ENCODE measurements around the gene FOXO4.
A peak's percentile ranks its signal among the peaks of the same experiment; 100 is the strongest.
"Not testable (repeated sequence)": the region's sequence is repeated elsewhere in the genome, so short reads cannot be mapped to it uniquely, and the experiment has no call there.

The FOXO4 gene, protein sequence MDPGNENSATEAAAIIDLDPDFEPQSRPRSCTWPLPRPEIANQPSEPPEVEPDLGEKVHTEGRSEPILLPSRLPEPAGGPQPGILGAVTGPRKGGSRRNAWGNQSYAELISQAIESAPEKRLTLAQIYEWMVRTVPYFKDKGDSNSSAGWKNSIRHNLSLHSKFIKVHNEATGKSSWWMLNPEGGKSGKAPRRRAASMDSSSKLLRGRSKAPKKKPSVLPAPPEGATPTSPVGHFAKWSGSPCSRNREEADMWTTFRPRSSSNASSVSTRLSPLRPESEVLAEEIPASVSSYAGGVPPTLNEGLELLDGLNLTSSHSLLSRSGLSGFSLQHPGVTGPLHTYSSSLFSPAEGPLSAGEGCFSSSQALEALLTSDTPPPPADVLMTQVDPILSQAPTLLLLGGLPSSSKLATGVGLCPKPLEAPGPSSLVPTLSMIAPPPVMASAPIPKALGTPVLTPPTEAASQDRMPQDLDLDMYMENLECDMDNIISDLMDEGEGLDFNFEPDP

DNA sequence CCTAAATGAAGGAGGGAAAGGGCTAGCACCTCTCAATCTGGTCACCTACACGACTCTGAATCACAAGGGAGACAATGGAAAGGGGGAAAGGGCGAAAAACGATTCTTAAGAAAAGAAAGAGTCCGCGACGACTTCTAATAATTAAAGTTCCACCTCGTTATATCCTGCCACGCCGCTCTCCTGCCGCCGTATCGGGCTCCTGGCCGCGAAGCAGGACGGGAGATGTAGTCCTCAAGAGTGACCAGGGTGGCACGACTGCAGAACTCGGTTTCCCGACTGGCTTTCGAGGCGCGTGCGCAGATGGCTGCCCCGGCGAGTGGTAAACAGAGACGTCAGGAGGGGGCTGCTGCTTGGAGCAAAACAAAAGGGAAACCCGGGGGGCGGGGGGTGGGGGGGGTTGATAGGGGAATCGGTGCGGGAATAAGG lies at the start of gene FOXO4:
FOXO4 (plus strand) TSS at position 297 of the 426 bp plus-strand sequence. CDS start 678 bp downstream, outside the sequence.
- peak; percentile 75 for DNase-seq

- DNase-seq: not testable (repeated sequence)
Measured at GRCh38 chrX:71047891-71048290, 47.8 kb upstream of the FOXO4 start.

DNA sequence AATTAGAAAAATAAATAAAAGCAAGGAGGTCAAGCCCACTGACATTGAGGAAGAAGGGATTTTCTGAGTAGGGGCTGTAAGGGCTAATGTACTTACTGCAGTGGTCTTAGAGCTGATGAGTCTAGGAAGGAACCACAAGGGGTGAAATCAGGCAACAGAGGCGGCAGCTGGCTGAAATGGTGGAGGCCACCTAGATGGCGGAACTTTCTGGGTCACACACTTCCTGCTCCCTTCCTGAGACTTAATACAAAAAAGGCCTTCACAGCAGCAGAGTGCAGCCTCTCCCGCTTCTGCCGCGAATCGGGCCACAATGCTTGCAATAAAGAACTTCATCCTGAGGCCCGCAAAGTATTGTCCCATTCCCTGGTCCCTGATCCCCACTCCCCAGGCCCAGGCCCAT lies 42.9 kb upstream of the FOXO4 start:
- DNase-seq: no peak

- DNase-seq: no peak
Measured at GRCh38 chrX:71053217-71053621, 42.4 kb upstream of the FOXO4 start.

DNA sequence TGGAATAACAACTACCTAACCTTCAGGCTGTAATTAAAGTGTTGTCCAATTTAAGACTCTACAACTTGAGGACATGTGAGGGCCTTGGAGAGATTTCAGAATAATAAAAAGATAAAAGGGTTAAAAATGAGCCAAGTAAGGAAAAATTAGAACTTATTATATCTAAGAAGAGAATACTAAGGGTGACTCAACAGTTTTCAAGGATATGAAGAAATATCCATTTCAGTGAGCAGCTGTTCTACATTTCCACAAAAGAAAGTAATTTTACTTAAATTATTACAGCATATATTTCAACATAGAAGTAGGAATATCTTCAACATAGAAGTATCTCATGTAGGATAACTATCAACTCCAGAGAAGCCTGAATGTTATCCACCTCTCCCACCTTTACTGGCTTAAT lies 38.8 kb upstream of the FOXO4 start:
- no peak for DNase-seq

GRCh38 chrX:71057848-71058530 lies 37.7 kb upstream of the FOXO4 start:
- no peak for DNase-seq

- no peak for DNase-seq
Measured at GRCh38 chrX:71060127-71060526, 35.5 kb upstream of the FOXO4 start.

GRCh38 chrX:71067089-71067488 lies 28.6 kb upstream of the FOXO4 start:
- no peak for DNase-seq

DNA sequence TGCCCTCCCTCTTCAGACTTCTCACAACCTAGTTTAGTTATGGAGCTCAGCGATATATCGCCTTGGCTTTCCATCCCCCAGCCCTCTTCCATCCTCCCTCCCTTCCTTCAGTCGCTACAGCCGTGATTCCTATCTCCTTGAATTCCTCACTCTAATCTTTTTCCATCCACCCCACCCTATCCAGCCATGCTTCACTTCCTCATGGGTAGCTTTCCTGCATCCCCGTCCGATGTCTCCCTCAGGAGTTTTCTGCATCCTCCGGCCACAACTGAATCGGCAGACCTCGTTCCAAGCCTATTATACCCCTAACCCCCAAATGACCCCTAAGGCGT lies 28.0 kb upstream of the FOXO4 start:
- DNase-seq: no peak

DNA sequence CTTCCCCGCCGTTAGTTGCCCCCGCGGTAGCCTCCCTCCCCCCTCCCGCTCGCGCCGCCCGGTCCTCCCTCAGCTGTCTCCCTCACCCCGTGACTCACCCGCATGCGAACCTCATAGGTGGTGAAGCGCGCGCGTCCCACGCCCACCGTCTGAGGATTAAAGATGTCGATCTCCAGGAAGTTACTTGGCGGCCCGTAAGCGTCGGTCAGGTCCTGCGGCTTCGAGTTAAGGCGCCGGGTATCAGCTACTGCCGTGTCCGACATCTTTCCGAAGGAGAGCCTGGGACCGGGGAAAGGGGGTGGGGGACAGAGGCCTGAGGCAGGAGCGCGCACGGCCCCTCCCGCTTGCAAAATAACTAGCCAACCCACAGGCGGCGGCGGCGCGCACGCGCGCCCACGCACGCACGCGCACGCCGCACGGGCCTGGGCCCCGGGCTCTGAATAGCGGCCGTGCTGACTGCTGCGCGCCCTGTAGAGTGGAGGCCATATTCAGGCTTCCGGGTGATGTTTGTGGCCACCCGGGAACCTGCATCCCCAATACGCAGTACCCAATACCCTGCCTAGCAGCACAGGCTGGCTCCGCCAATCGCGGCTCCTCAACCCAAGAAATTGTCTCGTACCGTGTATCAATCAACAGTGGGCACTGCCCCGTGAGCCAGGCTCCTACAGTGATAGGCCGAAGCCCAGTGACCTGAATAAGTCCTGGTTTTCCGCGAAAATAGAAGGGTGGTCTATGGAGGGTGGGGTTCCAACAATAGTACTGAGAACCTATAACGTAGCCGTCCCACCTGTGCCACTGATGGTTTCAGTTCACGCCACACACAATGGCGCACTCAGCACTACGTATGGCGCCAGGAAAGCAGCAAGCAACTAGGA lies 27.4 kb upstream of the FOXO4 start, which contains the start of gene SNX12:
SNX12 (minus strand) TSS at position 291 of the 875 bp plus-strand sequence; CDS start at position 263, 28 bp downstream.
- peak; percentile 86 for DNase-seq

- no peak for DNase-seq
Measured at GRCh38 chrX:71070531-71070930, 25.1 kb upstream of the FOXO4 start.

GRCh38 chrX:71081330-71082123 lies 14.1 kb upstream of the FOXO4 start:
- no peak for DNase-seq

DNA sequence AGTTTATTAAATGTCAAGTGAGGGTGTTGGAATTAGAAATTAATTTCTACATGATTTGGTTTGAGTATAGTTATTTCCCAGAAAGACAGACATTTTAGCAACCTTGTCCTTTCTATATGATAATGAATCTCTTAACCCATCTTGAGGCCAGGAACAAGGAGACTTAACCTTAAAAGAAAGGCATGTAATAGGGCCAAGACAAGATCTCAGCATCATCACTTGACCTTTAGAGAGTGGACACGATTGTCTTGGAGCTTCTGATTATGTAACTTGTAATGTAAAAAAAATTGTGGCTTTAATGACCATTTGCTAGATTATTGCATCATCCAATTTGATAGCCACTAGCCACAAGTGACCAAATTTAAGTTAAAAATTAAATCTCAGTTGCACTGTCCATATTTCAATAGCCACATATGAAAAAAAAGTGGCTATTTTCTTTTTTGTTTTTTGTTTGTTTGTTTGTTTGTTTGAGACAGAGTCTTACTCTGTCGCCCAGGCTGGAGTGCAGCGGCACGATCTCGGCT lies 13.5 kb upstream of the FOXO4 start:
- DNase-seq: no peak

GRCh38 chrX:71082822-71083221 lies 12.8 kb upstream of the FOXO4 start:
- DNase-seq: no peak

GRCh38 chrX:71085900-71086299 lies 9.8 kb upstream of the FOXO4 start:
- DNase-seq: no peak

- DNase-seq: no peak
Measured at GRCh38 chrX:71091263-71091662, 4.4 kb upstream of the FOXO4 start.

GRCh38 chrX:71095033-71095432 lies 618 bp upstream of the FOXO4 start:
- DNase-seq: no peak

DNA sequence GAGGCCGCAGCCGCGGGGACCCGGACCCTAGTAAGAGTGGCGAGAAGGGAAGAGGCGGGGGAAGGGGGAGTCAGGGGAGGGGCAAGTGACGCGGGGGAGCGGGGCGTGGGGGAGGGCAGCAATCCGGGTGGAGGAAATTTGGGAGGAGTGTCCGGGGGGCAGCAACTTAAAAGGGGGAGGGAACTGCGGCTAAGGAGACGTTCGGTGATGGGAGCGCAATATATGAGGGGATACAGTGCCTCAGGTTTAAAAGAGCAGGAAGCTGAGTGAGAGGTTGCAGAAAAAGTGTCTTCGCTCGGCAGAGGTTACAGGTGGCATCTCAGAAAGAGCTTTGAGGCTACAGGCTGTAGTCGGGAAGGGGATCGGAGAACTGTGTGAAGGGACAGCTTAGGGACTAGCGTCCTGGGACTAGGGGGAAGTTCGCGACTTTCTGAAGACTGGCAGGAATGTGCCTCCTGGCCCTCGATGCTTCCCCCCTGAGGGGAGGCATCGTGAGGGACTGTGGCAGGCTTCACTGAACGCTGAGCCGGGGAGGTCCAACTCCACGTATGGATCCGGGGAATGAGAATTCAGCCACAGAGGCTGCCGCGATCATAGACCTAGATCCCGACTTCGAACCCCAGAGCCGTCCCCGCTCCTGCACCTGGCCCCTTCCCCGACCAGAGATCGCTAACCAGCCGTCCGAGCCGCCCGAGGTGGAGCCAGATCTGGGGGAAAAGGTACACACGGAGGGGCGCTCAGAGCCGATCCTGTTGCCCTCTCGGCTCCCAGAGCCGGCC lies 519 bp downstream of the FOXO4 start:
- peak; percentile 69 for DNase-seq

DNA sequence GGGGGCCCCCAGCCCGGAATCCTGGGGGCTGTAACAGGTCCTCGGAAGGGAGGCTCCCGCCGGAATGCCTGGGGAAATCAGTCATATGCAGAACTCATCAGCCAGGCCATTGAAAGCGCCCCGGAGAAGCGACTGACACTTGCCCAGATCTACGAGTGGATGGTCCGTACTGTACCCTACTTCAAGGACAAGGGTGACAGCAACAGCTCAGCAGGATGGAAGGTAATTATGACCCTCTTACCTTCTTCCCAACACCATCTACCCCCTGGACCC lies 1.0 kb downstream of the FOXO4 start:
- no peak for DNase-seq

DNA sequence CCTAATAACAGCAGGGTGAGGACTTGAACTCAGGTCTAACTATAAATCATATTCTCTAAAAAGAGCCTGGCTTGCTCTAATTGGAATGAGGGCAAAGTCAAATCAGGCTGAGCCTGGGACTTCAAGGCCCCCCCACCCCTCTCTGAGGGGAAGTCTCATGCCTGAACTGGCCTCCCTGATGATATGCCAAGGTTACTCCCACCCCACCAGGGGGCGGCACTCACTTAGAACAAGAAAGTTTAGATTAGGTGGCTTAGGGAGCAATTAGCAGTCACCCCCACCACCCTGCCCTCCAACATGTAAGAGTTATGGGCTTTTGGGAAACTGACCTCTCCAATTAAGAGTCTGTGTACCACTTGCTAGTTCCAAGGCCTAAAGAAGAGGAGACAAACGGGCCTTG lies 2.7 kb downstream of the FOXO4 start:
- no peak for DNase-seq

- no peak for DNase-seq
Measured at GRCh38 chrX:71098951-71099506, 3.4 kb downstream of the FOXO4 start.

Measured in NCI-H2171 (cell line).